SIG-M5 (cell line): Measurements from ENCODE around the gene RGS6.

ENCODE experiments used
- DNase-seq: peaks from one replicate; lab custom pipeline; 2025; lab: John Stamatoyannopoulos, UW

RGS6 gene

GRCh38 chr14:72583316-72584272 lies 651.4 kb downstream of the RGS6 start:
- DNase-seq, result no peak

- DNase-seq, result no peak
These were observed 656.3 kb downstream of the RGS6 start for GRCh38 chr14:72588521-72588920.

- DNase-seq, result no peak
These were observed 657.4 kb downstream of the RGS6 start for GRCh38 chr14:72589652-72590051.

- DNase-seq, result no peak
These were observed 658.3 kb downstream of the RGS6 start for GRCh38 chr14:72590577-72590976.

GRCh38 chr14:72591391-72591790 lies 659.2 kb downstream of the RGS6 start:
- DNase-seq, result no peak

- no peak for DNase-seq
These were observed 662.1 kb downstream of the RGS6 start for GRCh38 chr14:72594099-72594901.

GRCh38 chr14:72595152-72595862 lies 663.1 kb downstream of the RGS6 start:
- DNase-seq, result no peak

GRCh38 chr14:72597252-72598233 lies 665.3 kb downstream of the RGS6 start:
- DNase-seq, result no peak

GRCh38 chr14:72598306-72598705 lies 666.1 kb downstream of the RGS6 start:
- no peak for DNase-seq

GRCh38 chr14:72599579-72600470 lies 667.6 kb downstream of the RGS6 start:
- no peak for DNase-seq

- no peak for DNase-seq
These were observed 668.5 kb downstream of the RGS6 start for GRCh38 chr14:72600551-72601330.

- no peak for DNase-seq
These were observed 671.4 kb downstream of the RGS6 start for GRCh38 chr14:72603639-72604038.

- DNase-seq, result no peak
These were observed 671.9 kb downstream of the RGS6 start for GRCh38 chr14:72604133-72604532.

- DNase-seq, result no peak
These were observed 673.1 kb downstream of the RGS6 start for GRCh38 chr14:72605096-72605920.

GRCh38 chr14:72605921-72606220 lies 673.6 kb downstream of the RGS6 start:
- DNase-seq, result no peak

GRCh38 chr14:72606879-72607278 lies 674.6 kb downstream of the RGS6 start:
- no peak for DNase-seq

- no peak for DNase-seq
These were observed 675.3 kb downstream of the RGS6 start for GRCh38 chr14:72607386-72608130.
